PC-9 (cell line): ENCODE data around the gene SLC16A2.

Experiments used
- EZH2 ChIP-seq: fragments of 200-600 bp; sonication (generic); IDR thresholded peaks from 2 replicates; pipeline ENCODE4 v1.8.0; 2017; ENCODE audit warnings: antibody characterized with exemption, low read depth
- TF ChIP-seq, protein P1 (sequence below): fragments of 200-600 bp; sonication (generic); conservative IDR thresholded peaks from 2 replicates; pipeline ENCODE4 v1.6.1; 2017; ENCODE audit warnings: mixed run types, antibody characterized with exemption, mild to moderate bottlenecking, moderate library complexity

DNA sequence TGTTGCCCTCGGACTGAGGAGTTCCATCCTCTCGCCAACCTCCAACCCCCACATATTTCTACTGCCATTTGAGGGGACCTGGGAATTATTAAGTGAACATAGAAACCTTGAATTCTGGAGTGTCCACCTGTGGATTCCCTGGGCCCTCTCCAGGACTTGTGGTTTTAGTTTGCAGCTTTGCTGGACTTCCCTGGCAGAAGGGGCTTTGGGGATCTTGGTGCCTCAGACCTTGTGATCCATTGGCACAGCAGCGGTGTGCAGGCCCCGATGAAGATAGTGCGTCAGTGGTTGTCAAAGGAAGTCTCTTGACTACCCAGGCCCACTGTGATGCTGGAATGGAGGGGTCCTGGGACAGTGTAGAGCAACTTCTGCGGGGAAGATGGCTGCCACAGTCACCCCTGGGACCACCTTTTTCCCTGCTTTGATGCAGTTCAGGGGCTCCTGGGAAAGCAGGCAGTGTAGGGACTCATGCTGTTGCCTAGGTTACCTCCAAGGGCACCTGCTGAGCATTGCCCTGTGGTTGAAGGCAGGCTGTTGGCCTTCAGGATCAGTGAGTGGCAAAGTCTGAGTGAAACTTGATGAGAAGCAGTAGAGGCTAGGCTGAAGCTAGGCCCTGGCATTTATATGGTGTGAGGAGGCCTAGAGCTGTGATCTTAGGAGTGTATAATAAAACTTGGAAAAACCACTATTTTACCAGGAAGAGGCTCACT lies 2.2 kb downstream of the SLC16A2 start:
- TF ChIP-seq, protein P1, sequence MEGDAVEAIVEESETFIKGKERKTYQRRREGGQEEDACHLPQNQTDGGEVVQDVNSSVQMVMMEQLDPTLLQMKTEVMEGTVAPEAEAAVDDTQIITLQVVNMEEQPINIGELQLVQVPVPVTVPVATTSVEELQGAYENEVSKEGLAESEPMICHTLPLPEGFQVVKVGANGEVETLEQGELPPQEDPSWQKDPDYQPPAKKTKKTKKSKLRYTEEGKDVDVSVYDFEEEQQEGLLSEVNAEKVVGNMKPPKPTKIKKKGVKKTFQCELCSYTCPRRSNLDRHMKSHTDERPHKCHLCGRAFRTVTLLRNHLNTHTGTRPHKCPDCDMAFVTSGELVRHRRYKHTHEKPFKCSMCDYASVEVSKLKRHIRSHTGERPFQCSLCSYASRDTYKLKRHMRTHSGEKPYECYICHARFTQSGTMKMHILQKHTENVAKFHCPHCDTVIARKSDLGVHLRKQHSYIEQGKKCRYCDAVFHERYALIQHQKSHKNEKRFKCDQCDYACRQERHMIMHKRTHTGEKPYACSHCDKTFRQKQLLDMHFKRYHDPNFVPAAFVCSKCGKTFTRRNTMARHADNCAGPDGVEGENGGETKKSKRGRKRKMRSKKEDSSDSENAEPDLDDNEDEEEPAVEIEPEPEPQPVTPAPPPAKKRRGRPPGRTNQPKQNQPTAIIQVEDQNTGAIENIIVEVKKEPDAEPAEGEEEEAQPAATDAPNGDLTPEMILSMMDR = no peak
- no peak for TF ChIP-seq EZH2
